Measurements from ENCODE around the gene SERPINC1.
A peak's percentile ranks its signal among the peaks of the same experiment; 100 is the strongest.
"Not testable (repeated sequence)": the region's sequence is repeated elsewhere in the genome, so short reads cannot be mapped to it uniquely, and the experiment has no call there.

Gene SERPINC1

GRCh38 chr1:173917149-173917548, at the start of gene SERPINC1:
Gene SERPINC1, minus strand, starts transcription at chr1:173917327. Its CDS starts 68 bp downstream, at chr1:173917259.
- no peak for DNase-seq (ENCODE audit: low spot score)

- DNase-seq (ENCODE audit: low spot score), result not testable (repeated sequence)
These were observed 48.8 kb upstream of the SERPINC1 start for GRCh38 chr1:173965896-173966295.

GRCh38 chr1:173963477-173963876, 46.4 kb upstream of the SERPINC1 start:
- no peak for DNase-seq (ENCODE audit: low spot score)

- DNase-seq (ENCODE audit: low spot score), result no peak
These were observed 43.5 kb upstream of the SERPINC1 start for GRCh38 chr1:173960625-173961024.

GRCh38 chr1:173954179-173954578, 37.1 kb upstream of the SERPINC1 start:
- no peak for DNase-seq (ENCODE audit: low spot score)

GRCh38 chr1:173948594-173948993, 31.5 kb upstream of the SERPINC1 start:
- DNase-seq (ENCODE audit: low spot score), result no peak

- DNase-seq (ENCODE audit: low spot score), result no peak
These were observed 29.3 kb upstream of the SERPINC1 start for GRCh38 chr1:173946380-173946921.

GRCh38 chr1:173937062-173937461, 19.9 kb upstream of the SERPINC1 start:
- no peak for DNase-seq (ENCODE audit: low spot score)

GRCh38 chr1:173934440-173934839, 17.3 kb upstream of the SERPINC1 start:
- DNase-seq (ENCODE audit: low spot score), result no peak

GRCh38 chr1:173930541-173930940, 13.4 kb upstream of the SERPINC1 start:
- not testable (repeated sequence) for DNase-seq (ENCODE audit: low spot score)

GRCh38 chr1:173925306-173926242, 8.4 kb upstream of the SERPINC1 start:
- no peak for DNase-seq (ENCODE audit: low spot score)

- no peak for DNase-seq (ENCODE audit: low spot score)
These were observed 3.7 kb upstream of the SERPINC1 start for GRCh38 chr1:173920861-173921260.

GRCh38 chr1:173917635-173918493, 737 bp upstream of the SERPINC1 start:
- DNase-seq (ENCODE audit: low spot score), result no peak

GRCh38 chr1:173916667-173917066, 460 bp downstream of the SERPINC1 start:
- DNase-seq (ENCODE audit: low spot score), result no peak

- DNase-seq (ENCODE audit: low spot score), result no peak
These were observed 1.5 kb downstream of the SERPINC1 start for GRCh38 chr1:173915596-173915995.

- peak; percentile 40 for DNase-seq (ENCODE audit: low spot score)
These were observed 2.7 kb downstream of the SERPINC1 start for GRCh38 chr1:173914366-173914871.

- DNase-seq (ENCODE audit: low spot score), result no peak
These were observed 4.0 kb downstream of the SERPINC1 start for GRCh38 chr1:173913111-173913510.

- no peak for DNase-seq (ENCODE audit: low spot score)
These were observed 13.1 kb downstream of the SERPINC1 start for GRCh38 chr1:173903827-173904531.

GRCh38 chr1:173900992-173901391, 16.1 kb downstream of the SERPINC1 start:
- no peak for DNase-seq (ENCODE audit: low spot score)

GRCh38 chr1:173900427-173900826, 16.7 kb downstream of the SERPINC1 start:
- no peak for DNase-seq (ENCODE audit: low spot score)

GRCh38 chr1:173894189-173894588, 22.9 kb downstream of the SERPINC1 start:
- no peak for DNase-seq (ENCODE audit: low spot score)

GRCh38 chr1:173893611-173894010, 23.5 kb downstream of the SERPINC1 start:
- no peak for DNase-seq (ENCODE audit: low spot score)
